ENCODE data around the gene CAMK1D.

CAMK1D gene

GRCh38 chr10:12561307-12561706 lies 212.0 kb downstream of the CAMK1D start:
- DNase-seq (ENCODE audit: low read depth) = no peak

- no peak for DNase-seq (ENCODE audit: low read depth)
These were observed 212.4 kb downstream of the CAMK1D start for GRCh38 chr10:12561720-12562119.

- DNase-seq (ENCODE audit: low read depth) = no peak
These were observed 214.1 kb downstream of the CAMK1D start for GRCh38 chr10:12563489-12563888.

GRCh38 chr10:12564173-12564572 lies 214.8 kb downstream of the CAMK1D start:
- DNase-seq (ENCODE audit: low read depth) = no peak

GRCh38 chr10:12566161-12567115 lies 217.1 kb downstream of the CAMK1D start:
- DNase-seq (ENCODE audit: low read depth) = no peak

GRCh38 chr10:12568391-12569009 lies 219.2 kb downstream of the CAMK1D start:
- no peak for DNase-seq (ENCODE audit: low read depth)

- no peak for DNase-seq (ENCODE audit: low read depth)
These were observed 222.9 kb downstream of the CAMK1D start for GRCh38 chr10:12572281-12572680.

- no peak for DNase-seq (ENCODE audit: low read depth)
These were observed 228.3 kb downstream of the CAMK1D start for GRCh38 chr10:12577610-12578009.

GRCh38 chr10:12579954-12580858 lies 230.9 kb downstream of the CAMK1D start:
- DNase-seq (ENCODE audit: low read depth) = no peak

- no peak for DNase-seq (ENCODE audit: low read depth)
These were observed 234.7 kb downstream of the CAMK1D start for GRCh38 chr10:12583891-12584595.

GRCh38 chr10:12586741-12587140 lies 237.4 kb downstream of the CAMK1D start:
- DNase-seq (ENCODE audit: low read depth) = no peak

- no peak for DNase-seq (ENCODE audit: low read depth)
These were observed 238.1 kb downstream of the CAMK1D start for GRCh38 chr10:12587451-12587888.

GRCh38 chr10:12588091-12588860 lies 238.9 kb downstream of the CAMK1D start:
- DNase-seq (ENCODE audit: low read depth) = no peak

GRCh38 chr10:12589291-12589690 lies 239.9 kb downstream of the CAMK1D start:
- no peak for DNase-seq (ENCODE audit: low read depth)

GRCh38 chr10:12589791-12590190 lies 240.4 kb downstream of the CAMK1D start:
- DNase-seq (ENCODE audit: low read depth) = no peak

- DNase-seq (ENCODE audit: low read depth) = no peak
These were observed 241.6 kb downstream of the CAMK1D start for GRCh38 chr10:12590675-12591659.

GRCh38 chr10:12592967-12593366 lies 243.6 kb downstream of the CAMK1D start:
- no peak for DNase-seq (ENCODE audit: low read depth)

GRCh38 chr10:12594448-12594944 lies 245.1 kb downstream of the CAMK1D start:
- DNase-seq (ENCODE audit: low read depth) = no peak

GRCh38 chr10:12595936-12596576 lies 246.7 kb downstream of the CAMK1D start:
- DNase-seq (ENCODE audit: low read depth) = no peak

Measured in stimulated activated CD8-positive, alpha-beta memory T cell treated with anti-CD3 and anti-CD28 coated beads, Interleukin-15, amount 100 ng/mL, for 1 hour (primary cell).